ENCODE measurements around the gene SRCIN1.

SRCIN1 gene

DNA sequence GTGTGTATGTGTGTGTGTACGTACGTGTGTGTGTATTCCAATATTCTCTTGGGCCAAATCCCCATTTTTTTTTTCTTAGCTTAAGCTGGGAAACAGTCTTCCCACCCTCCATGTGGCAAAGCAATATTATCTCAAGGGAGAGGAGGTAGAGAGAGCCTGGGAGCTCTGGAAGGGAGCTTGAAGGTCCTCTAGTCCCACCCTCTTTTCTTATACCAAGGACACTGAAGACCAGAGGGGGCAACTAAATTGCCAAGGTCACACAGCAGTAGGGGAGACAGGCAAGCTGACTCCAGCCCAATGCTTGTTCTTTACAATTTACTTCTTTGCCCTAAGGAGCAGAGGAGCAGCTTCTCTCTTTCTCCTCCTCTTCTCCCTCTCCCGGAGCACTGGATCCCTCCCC is 6.8 kb downstream of the SRCIN1 start:
- DNase-seq, result no peak

DNA sequence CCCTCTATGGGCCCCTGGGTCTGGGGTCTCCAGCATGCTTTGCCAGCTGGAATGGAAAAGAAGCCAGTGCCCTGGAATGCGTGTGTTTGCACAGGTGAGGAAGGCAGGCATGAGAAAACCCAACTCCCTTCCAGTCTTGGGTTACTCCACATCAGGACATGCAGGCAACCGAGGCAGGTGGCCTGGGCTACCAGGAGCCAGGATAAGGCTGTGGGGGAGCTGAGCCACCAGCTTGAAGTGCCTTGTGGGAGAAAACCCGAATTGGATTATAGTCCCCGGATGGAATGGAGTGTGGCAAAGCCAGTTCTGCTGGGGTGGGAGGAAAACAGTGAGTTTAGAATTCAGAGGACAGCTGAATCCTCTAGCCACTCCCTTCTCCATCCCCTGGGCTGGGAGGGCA is 7.2 kb downstream of the SRCIN1 start:
- no peak for DNase-seq

DNA sequence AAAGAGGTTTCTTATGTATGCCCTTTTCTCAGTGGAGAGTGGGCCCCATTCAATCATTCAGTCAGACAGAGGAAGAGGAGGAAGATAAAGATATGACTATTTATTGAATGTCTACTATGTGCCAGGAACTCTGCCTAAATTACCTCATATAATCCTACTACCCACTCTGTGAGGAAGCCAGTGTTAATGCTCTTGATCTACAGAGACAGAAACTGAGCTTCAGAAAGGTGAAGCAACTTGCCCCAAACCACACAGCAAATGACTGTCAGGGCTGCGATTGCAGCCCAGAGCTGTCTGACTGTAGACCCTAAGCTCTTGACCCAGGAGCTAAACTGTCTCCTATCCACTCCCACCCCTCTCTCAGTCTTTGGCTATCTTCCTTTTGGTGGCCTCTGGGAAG is 8.4 kb downstream of the SRCIN1 start:
- no peak for DNase-seq

DNA sequence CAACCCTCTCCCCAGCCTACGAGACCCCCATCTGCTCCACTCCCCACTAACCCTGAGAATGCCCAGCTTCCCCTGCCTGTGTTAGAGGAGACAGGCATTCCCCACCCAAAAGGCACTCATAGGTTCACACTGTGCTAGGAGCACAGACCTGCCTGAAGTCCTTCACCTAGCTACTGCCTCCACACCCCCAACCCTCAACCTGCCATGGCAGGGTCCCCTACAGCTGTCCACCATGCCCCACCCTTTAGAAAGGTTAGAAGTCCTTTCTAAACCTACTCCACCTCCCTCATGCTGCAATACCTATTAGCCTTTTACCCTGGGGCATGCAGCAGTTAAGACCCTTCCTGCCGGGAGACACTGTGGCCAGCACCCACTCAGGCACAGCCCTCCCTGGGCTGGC is 9.1 kb downstream of the SRCIN1 start:
- no peak for DNase-seq

DNA sequence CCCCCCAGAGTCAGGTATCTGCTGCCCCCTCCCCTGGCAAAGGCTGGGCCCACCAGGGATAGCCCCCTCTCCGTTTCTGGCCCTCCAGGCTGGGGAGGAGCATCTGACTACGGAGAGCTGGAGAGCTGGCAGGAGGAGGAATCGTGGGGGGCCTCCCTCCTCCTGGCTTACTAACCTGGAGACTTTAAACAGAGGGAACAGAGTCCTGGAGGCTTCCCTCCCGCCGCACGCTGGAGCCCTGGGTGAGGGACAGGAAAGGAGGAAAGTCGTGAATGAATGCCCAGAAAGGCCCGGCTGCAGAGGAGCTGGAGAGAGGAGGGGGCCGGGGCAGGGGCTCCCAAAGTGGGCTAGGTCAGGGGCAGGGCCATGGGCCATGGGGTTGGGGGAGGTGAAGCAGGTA is 9.9 kb downstream of the SRCIN1 start:
- DNase-seq, result no peak

DNA sequence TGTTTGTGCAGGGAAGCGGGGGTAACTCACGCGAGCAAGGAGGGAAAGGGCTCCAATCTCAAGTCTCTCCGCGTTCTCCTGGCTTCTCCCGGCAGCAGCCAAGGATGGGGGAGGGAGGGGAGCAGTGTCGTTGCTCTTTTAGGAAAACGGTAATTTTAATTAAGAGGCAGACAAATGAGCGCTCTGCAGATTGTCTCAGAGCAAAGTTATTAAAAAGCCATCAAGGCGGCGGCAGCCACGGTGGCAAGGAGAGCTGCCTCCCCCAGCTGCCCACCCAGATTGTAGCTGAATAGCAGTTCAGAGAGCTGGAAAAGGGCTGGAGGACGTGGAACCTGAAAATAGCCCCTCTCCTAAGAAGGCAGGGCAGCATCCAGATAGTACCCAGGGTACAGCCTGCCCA is 11.6 kb downstream of the SRCIN1 start:
- no peak for DNase-seq

DNA sequence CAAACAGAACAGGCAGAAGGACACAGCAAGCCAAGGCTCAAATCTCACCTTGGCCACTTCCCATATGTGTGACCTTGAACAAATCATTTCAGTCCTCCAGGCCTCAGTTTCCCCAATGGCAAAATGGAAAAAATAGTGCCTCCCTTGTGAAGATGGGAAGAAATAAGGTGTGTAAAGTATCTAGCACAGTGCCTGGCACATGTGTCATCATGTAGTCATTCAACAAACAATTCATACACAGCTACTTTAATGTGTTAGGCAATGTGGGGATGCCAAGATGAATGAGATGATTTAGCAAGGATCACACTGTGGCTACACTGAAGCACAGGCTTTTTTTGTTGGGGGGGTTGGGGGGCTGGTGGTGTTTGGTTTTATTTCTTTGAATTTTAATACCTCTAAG is 13.3 kb downstream of the SRCIN1 start:
- DNase-seq, result no peak

DNA sequence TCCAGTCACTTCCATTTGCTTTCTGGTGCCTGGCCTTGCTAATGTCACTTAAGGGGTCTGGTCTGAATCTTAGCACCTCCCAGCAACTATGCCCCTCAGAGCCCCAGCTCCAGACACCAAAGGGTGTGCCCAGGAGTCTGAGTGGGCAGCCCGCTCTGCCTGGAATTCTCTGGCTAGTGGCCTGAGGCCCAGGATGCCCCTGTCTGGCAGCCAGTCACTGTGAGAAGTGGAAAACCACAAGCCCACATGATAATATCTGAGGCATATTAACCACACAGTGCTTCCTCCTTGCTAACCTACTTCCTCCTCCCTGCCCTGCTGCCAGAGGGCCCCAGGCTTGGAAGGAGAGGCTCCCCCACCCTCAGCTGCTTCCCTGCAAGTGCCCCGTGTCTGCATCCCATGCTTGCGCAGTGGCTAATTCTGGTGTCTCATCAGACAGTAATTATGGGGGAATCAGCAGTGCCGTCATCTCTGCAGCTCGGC is 14.0 kb downstream of the SRCIN1 start:
- peak; percentile 29 for DNase-seq

DNA sequence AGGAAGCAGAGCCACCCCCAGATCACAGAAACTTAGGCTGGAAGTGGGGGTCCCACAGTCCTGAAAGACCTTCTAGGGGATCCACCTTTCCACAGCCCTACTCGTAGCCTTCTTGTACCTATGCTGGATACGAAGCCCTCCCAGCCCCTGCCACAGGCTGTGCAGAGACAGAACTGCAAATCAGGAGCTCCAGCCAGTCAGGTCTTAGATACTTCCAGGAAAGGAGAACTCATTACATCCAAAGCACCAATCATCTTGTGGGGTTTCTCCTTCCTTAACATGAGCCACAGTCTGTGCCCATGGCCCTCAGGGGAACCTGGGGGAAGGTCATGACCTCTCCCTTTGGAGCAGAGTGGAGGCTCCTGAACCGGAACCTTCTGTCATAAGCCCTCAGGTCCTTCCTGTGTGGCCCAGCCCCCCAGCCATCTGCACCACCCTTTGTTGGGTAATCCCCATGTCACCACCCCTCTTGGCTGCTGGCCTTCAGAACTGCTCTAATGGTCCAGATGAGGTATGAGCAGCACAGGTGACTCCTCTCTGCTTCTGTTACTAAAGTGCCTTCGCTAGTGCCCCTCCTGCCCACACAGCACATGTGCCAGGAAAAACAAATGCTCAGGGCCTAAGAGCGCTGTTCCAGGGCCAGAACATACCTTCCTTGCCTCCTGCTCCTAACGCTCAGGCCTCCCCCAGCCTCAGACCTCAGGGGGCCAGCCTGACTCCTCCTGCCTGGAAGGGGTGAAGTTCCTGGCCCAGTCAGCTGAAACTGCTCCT is 14.6 kb downstream of the SRCIN1 start:
- DNase-seq, result peak; percentile 57

DNA sequence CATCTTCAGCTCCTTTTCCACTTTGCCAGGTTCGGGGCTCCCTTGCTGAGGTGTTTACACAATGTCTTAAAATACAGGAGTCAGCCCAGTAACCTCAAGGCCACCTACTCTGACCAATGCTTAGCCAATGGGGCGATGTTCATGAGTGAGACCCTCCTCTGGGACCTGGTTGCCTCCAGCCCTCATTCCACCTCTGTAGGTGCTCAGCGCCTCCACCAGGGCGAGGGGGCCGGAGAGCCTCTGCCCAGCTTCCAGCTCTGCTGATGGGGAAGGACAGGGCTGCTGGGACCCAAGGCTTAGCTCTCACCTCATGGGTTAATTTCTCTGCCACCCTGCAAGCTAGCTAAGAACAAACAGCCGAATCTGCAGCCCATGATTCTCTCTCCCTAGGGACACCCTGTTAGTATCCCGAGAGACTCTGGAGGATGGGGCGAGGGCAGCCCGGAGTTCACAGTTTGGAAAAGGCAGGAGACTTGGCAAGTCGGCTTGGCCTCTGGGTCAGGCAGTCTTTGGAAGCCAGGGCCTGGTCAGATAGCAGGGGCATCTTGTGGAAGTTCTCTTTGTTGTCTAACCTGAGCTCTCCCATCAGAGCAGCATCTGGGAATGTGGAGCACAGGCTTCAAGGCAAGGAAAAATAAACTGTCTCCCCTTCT is 16.2 kb downstream of the SRCIN1 start:
- no peak for DNase-seq

DNA sequence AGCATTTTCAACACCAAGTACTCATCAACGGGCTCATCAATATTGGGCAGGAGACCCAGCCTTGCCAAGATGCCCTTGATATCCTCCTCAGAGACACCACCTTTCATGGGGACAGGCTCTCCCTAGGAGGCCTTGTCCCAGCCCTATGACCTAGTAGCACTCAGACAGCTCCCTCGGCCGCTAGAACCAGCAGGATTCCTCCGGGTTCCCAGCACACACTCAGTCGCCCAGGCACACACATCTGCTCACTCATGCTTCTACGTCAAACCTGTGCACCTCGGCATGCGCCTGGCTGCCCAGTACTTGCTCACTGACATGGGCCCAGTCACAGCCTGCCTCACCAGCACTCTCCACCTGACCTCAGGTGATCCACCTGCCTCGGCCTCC is 17.0 kb downstream of the SRCIN1 start:
- DNase-seq, result no peak

DNA sequence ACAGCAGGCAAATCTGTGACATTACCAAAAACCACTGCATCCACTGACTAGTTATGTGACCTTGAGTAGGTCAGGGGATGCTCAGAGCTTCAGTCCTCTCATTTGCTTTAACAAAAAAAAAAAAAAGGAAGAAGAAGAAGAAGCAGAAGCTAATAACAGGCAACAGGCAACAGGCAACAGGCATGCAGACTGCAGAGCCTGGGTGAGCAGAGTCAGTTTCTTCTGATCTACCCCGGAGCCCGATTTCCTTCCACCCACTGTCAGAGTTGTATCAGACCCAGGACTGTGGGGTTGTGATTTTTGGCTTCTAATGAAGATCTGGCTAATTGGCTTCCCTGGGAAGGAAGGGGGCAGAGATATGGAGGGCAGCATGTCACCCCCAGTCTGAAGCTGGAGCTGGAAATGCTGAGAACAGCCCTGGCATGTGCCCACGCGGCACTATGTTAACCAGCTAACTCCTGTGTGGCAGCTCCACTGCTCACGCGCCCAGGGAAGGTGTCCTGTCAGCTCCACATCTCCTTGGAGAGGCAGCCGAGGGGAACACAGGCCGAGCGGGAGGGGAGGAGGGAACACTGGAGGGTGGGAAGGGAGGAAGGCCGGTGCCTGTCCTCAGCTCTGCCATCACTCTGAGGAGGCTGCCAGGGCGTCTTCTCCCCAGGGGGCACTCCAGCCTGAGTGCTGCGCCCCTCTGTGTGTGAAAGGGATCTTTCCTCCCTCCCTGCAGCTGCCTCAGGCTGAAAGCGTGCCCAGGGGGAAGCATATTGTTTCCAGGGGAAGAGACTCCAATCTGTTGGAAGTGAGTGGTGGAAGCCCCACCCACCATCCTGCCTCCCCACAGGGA is 17.6 kb downstream of the SRCIN1 start:
- DNase-seq, result no peak

DNA sequence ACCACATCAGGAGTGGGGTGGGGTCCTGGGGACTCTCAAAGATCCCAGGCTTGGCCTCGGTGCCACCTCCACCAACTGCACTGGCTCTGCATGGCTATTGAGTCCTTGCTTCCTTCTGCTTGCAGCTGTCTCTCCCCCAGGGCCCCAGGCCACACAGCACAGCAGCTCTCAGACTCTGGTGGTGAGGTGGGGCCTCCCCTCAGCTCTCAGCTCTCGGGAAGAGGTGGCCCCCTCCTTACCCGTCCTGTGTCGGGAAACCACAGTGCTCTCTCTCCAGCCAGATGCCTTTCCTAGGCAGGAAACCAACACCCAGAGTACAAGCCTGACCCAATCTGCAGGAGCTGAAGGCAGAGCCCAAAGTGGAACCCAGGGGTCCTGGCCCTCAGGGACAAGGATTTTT is 18.5 kb downstream of the SRCIN1 start:
- no peak for DNase-seq

DNA sequence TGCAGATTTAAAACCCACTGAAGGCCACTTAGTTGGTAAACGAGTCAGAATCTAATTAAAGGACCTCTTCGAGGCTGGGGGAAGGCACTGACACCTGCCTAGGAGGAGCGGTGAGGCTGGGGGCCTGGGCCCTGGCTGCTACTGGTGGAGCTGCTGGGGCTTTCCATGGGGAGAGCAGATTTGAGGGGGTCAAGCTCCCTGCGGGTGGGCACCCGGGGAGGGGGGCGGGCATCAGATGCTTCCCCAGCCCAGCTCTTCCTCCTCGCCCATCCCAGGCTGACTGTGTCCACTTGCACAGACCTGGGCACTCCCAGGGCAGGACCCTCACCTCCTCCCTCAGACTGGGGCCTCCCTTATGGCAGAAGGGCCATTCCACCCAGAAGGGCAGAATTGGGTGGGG is 19.0 kb downstream of the SRCIN1 start:
- DNase-seq, result no peak

DNA sequence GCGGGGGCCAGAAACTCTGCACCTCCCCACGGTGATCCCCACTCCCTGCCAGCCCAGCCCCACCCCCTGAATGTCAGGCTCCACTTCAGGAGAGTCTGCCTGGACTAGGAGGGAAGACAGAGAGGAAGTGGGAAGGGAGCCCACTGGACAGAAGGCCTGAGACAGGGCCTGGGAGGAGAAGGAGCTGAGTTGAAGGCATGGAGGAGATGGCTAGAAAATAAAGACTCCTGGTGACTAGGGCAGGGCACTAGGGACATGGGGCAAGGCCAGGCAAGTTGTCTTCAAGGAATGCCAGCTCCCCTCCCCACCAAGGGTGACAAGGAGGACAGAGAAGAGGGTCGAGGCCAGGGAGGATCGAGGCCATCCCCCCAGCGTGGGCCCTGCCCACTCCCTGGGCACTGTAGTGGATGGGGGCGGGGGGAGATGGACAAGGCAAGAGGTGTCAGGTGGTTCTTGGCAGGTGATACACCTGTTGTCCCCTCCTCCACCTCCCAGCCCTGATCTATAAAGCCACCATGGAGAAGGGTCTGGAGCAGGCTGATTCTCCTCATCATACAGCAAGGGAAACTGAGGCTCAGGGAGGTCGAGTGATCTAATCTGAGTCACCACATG is 19.7 kb downstream of the SRCIN1 start:
- DNase-seq, result no peak

DNA sequence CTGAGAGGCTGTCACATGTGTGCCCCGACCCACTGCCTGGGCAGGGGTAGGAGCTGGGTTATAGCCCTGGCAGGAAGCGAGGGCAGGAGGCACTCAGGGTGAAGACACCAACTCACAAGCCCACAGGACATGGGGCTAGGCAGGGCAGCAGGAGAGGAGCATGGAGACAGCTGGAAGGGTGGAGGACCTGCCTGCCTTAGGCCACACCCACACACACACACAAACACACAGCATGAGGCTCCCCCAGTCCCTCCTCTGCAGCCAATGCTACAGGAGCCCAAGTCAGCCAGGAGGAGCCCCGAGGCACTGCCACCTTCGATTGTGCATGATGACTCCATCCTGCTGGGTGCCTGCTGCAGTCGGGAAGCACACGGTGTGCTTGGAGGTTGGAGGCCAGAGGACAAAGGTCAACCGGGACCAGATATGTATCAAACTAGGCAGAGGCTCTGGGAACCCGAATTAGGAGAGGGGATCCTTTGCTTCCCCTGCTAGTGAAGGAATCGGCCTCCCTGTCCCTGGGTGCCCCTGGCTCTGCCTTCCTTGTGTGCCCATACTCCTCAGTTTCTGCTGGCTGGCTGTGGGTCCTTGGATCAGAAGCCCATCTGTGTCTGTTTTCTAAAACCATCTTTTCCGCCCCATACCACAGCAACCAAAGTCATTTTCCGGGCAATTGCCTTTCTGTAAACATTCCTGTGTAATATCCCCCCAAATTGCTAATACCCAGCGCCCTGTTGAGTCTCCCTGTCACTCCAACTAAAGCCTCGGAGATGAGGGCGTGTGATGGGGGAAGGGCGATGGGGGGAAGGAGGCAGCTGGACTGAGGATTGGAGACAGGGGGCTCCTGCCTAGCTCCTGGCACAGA is 20.5 kb downstream of the SRCIN1 start:
- no peak for DNase-seq

DNA sequence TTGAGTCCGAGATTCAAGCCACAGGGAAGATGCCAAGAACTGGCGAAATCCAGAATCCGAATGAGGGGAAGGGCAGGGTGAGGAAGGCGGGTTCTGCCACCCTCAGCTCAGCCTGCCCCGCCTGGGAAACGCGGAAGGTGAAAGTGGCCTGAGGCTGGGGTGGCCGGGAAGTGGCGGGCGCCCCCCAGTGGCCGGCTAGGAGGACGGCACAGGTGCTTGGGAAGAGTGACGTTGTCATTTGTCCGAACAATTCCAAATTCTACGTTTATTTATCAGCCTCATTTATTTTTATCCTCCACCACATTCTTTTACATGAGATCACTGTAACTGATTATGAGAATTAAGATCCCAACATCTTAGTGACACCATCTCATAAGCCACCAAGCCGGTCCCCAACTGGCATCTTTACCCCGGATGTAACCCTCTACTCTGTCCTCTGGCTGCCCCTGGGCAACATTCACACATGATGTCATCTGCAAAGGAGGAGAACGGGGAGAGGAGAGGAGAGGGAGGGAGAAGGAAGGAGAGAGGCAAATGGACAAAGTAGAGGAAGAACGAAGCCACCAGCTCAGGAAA is 21.3 kb downstream of the SRCIN1 start:
- peak; percentile 60 for DNase-seq

DNA sequence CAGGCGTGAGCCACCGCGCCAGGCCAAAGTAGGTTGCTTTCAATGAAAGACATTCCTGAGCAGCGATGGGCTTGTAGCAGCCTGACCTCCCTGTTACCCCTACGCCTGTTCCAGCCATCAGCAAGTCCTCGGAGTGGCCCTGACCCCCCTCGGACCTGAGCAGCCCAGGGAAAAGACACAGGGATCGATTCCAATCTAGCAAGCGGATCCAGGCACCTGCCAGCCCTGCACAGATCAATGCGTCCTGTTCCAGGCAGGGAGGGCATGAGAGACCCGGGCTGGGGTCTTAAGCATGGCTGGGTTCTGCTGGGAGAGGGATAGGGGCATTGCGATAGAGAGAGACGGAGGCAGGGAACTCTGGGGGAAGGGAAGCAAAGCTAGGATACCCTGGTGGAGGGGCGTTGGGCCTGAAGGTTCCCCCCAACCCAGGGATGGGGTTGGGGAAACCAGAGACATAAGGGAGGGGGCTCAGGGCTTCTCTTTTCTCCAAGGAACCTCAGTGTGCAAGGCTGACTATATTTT is 21.9 kb downstream of the SRCIN1 start:
- no peak for DNase-seq

DNA sequence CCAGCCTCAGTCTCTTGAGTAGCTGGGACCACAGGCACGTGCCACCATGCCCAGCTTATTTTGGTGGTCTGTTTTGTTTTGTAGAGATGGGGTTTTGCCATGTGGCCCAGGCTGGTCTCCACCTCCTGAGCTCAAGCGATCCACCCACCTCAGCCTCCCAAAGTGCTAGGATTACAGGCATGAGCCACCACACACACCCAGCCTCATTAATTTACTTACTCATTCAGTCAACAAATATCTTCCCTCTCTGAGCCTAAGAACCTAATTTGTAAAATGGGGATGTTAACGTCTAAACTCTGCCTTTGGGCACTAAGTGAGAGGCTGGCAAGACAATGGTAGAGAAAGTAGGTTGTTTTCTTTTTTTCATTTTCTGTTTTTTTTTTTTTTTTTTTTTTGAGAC is 22.6 kb downstream of the SRCIN1 start:
- DNase-seq, result no peak

DNA sequence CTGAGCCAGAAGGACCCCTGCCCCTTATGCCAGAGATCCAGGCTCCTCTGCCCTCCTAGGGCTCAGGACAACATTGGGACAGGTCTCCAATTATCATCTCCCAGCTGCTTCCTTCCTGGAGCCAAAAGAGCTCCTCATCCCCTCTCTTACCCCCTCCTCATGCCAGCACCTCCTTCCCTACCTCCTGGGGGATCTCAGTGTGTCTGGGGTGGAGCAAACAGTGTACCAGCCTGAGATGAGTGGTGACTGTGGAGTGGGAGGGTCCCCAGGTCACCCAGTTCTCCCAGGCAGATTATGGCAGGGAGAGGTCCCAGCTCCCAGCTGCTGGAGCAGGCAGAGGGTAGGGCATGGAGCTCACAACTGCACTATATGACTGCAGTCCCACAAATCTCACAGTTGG is 23.7 kb downstream of the SRCIN1 start:
- no peak for DNase-seq

DNA sequence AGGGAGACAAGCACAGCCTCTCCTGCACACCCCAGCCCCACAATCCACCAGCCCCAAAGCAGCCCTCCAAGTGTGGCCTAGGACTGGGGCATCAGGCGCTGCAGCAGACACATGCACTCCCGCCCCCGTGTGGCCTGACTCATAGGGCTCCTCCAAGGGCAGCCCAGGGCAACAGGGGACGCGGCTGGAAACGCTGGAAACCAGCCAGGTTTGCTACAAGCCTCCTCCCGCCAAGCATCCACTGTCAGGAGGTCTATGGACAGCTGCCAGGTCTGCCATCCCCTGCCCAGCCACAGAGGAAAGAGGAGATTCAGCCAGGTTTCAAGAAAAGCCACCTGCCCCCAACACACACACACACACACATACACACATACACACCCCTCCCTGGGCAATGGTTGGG is 25.8 kb downstream of the SRCIN1 start:
- DNase-seq, result no peak

DNA sequence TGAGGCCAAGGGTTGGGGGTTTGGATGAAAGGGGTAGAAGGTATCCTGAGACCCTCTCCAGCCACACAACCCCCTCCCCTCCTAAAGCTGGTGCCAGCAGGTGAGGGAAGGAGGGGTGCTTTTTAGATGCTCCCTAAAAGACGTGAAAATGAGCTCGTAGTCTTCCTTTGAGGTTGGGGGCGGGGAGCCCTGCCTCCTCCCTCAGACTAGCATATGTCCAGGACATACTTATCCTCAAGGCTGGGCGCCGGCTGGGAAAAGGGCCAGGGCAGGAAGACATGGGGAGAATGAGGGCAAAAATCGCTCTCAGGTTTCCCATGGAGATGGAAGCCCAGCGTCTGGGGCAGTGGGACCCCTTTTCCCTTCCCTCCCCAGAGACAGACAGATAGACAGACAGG is 26.7 kb downstream of the SRCIN1 start:
- DNase-seq, result no peak
